Metanephros (tissue), 1 donor: ENCODE measurements around the gene GUCA1C. TPM values are rescaled to one million over a fixed set of nuclear protein-coding genes. Genes with fewer than 3 reads are reported as not detected.

Source experiments
- total RNA-seq: library from RNA; depleted of rRNA; stranded (reverse); fragments of >200 nt; gene quantifications from one replicate; pipeline ENCODE4 v1.2.3, GENCODE V29; 2014

GUCA1C gene, protein sequence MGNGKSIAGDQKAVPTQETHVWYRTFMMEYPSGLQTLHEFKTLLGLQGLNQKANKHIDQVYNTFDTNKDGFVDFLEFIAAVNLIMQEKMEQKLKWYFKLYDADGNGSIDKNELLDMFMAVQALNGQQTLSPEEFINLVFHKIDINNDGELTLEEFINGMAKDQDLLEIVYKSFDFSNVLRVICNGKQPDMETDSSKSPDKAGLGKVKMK
- not detected for total RNA-seq

DNA sequence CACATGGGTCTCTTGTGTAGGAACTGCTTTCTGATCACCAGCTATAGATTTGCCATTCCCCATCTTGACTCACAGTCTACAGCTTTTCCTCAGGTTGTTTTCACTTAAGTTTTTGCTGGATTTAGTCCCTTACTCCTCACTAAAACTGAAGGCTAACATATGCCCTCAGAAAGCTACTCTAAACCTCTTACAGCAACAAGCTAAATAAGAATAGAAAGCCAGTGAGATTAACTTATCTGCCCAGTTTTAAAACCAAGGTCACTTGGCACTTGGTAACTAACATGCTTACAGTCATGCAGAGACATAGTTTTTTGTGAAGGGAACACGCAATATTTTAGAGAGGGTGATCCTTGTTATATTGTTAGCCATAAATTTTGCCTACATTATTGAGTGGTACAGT, at the start of gene GUCA1C:
TSS of gene GUCA1C (minus strand) at position 180 of the 400 bp plus-strand sequence. CDS start at position 63, 117 bp downstream.

Other genes starting within 250 kb of the GUCA1C start
- not detected for gene RETNLB, start 196.5 kb downstream of the GUCA1C start, total RNA-seq
- 0.12 TPM for gene TRAT1, start 131.1 kb downstream of the GUCA1C start, total RNA-seq
- 0.35 TPM for gene MORC1, start 164.3 kb upstream of the GUCA1C start, total RNA-seq
- 3.6 TPM for gene C3orf85, start 182.8 kb upstream of the GUCA1C start, total RNA-seq